Lower leg skin (tissue), 4 donors: ENCODE results near the gene HPS4. TPM values are rescaled to one million over a fixed set of nuclear protein-coding genes. Genes with fewer than 3 reads are reported as not detected.

ENCODE experiments used
- DNase-seq, 2 donors: peaks; one replicate each; pipeline ENCODE4 v3.0.0-alpha.2; 2019; ENCODE audit warnings: low spot score in 2 of 2
- H3K4me3 ChIP-seq: fragments of 200-600 bp; sonication (generic); 2 replicates; pipeline ENCODE4 v1.5.1; 2017; ENCODE audit warnings: mild to moderate bottlenecking, low read depth; ENCODE audit not compliant: poor library complexity, severe bottlenecking
- CTCF ChIP-seq, 3 donors: fragments of 450-650 bp; IDR thresholded peaks; one replicate each; pipeline ENCODE4 v1.5.1; 2016; ENCODE audit warnings: antibody characterized with exemption in 3 of 3, mild to moderate bottlenecking in 3 of 3, moderate library complexity in 2 of 3
- POLR2A ChIP-seq, 2 donors: fragments of 450-650 bp; IDR thresholded peaks; one replicate each; pipeline ENCODE4 v1.6.1; 2016 to 2017; ENCODE audit warnings: antibody characterized with exemption in 2 of 2, mild to moderate bottlenecking in 1 of 2, moderate library complexity in 1 of 2
- WGBS, 2 donors: methylation state at CpG; one replicate each; pipeline ENCODE4 v1.1.5; 2018; 5-methylcytosine and 5-hydroxymethylcytosine counted together
- intact Hi-C: fragments of 100-400 bp; cut with DNase I; formaldehyde crosslinking; loops from one replicate; pipeline ENCODE4 v1.15.0; 2023; ENCODE audit warnings: low total_unique reads
- total RNA-seq, 4 donors: library from RNA; depleted of rRNA; stranded (reverse); fragments of >200 nt; gene quantifications; one replicate each; pipeline ENCODE4 v1.1.0, GENCODE V29; 2016

HPS4 gene
- total RNA-seq, 4 donors from 2014 or later = 40.5 to 68.0 (median 47.5) TPM

GRCh38 chr22:26476705-26477340 lies 6.8 kb downstream of the HPS4 start:
- WGBS, 2 donors = 81 to 86% methylated on average over 4 of the region's 4 CpGs
- intact Hi-C loops = no loop called here

GRCh38 chr22:26474682-26475081 lies 8.9 kb downstream of the HPS4 start:
- DNase-seq = no peak
- TF ChIP-seq POLR2A (IDR thresholded peaks at IDR 0.05) (no peak), CTCF (IDR thresholded peaks at IDR 0.05) (no peak)
- no peak overlapping the region for H3K4me3 ChIP-seq
- intact Hi-C loops = no loop called here

More at GRCh38 chr22:26476705-26477340, 6.8 kb downstream of the HPS4 start:
- no peak overlapping the region for H3K4me3 ChIP-seq
- no peak for DNase-seq
- TF ChIP-seq POLR2A (IDR thresholded peaks at IDR 0.05) (no peak), CTCF (IDR thresholded peaks at IDR 0.05) (no peak)

GRCh38 chr22:26471522-26471921 lies 12.1 kb downstream of the HPS4 start:
- TF ChIP-seq POLR2A (IDR thresholded peaks at IDR 0.05) (no peak), CTCF (IDR thresholded peaks at IDR 0.05) (no peak)
- 66 to 68% methylated on average over 5 of the region's 5 CpGs for WGBS, 2 donors
- intact Hi-C loops = no loop called here
- no peak for DNase-seq
- no peak overlapping the region for H3K4me3 ChIP-seq

GRCh38 chr22:26470807-26471206 lies 12.8 kb downstream of the HPS4 start:
- H3K4me3 ChIP-seq = no peak overlapping the region
- no peak for DNase-seq
- WGBS, 2 donors = 88 to 97% methylated on average over 2 of the region's 2 CpGs
- intact Hi-C loops = no loop called here
- TF ChIP-seq CTCF (IDR thresholded peaks at IDR 0.05) (no peak), POLR2A (IDR thresholded peaks at IDR 0.05) (no peak)

- intact Hi-C loops = loop anchor here (5.0 to 10.0 kb wide), 2 partner anchors 71 to 1324 kb away; no protein-coding TSS in a partner anchor
- DNase-seq = peak in 1 of 2 donors; percentile 76
- H3K4me3 ChIP-seq = no peak overlapping the region
- no peak for TF ChIP-seq POLR2A (IDR thresholded peaks at IDR 0.05)
- TF ChIP-seq CTCF (IDR thresholded peaks at IDR 0.05) = no peak
- 66 to 74% methylated on average over 5 of the region's 5 CpGs for WGBS, 2 donors
Measured at GRCh38 chr22:26466196-26466595, 17.4 kb downstream of the HPS4 start.

GRCh38 chr22:26464312-26464711 lies 19.3 kb downstream of the HPS4 start:
- WGBS, 2 donors = 27 to 30% methylated on average over 7 of the region's 7 CpGs
- DNase-seq = peak in 1 of 2 donors; percentile 77
- intact Hi-C loops = loop anchor here (10.0 kb wide), 1 partner anchor 70 kb away; no protein-coding TSS in a partner anchor
- no peak overlapping the region for H3K4me3 ChIP-seq
- TF ChIP-seq POLR2A (IDR thresholded peaks at IDR 0.05) (no peak), CTCF (IDR thresholded peaks at IDR 0.05) (no peak)
